KOPT-K1 (cell line): ENCODE measurements around the gene TNFRSF4.

Source experiments
- H3K27ac ChIP-seq: fragments of 200-600 bp; sonication (generic); 2 replicates; pipeline ENCODE4 v1.5.1; 2016; ENCODE audit warnings: antibody characterized with exemption, mild to moderate bottlenecking, low read depth, low read length; ENCODE audit not compliant: poor library complexity, severe bottlenecking
- H3K36me3 ChIP-seq: fragments of 200-600 bp; sonication (generic); 2 replicates; pipeline ENCODE4 v1.5.1; 2017; ENCODE audit warnings: antibody characterized with exemption, mild to moderate bottlenecking, low read length, moderate library complexity; ENCODE audit not compliant: insufficient read depth
- H3K9me3 ChIP-seq: fragments of 200-600 bp; sonication (generic); 2 replicates; pipeline ENCODE4 v1.5.1; 2017; ENCODE audit warnings: antibody characterized with exemption, low read length, mild to moderate bottlenecking; ENCODE audit not compliant: insufficient read depth, poor library complexity, severe bottlenecking

Gene TNFRSF4

DNA sequence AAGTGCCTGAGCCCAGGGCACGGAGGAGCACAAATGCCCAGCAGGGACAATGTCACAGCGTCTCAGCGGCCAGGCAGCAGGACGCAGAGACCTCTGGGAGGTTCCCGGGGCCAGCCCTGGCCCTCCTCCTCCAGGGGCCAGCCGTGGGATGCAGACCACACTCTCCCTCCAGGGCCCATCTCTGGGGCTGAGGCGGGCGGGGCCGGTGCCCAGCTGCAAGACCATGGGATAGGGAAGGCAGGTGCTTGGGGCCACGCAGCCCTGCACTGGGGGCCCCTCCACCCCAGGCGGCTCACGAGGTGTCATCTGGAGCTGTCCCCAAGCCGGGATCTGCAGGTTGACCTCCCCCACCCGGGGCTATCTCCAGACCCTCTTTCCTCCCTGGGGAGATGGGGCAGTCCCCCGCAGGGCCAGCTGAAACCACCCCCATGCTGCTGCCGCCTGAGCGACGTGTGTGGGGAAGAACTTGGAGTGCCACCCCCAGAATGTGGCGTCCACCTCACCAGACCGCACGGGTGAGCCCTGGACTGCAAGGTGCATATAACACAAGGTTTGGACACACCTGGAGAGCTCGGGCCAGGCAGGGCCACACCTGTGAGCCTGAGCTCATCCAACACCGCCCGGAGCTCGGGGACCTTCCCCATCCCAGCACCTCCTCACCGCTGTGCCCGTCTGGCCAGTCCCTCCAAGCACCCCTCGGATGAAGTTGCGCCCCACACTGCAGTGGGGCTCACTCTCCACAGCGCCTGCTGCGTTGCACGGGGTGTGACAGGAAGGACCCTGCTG is 44.3 kb downstream of the TNFRSF4 start:
- no peak overlapping the region for H3K27ac ChIP-seq
- H3K9me3 ChIP-seq: no peaks in the 10 kb centered on the region
- H3K36me3 ChIP-seq: no peaks in the 10 kb centered on the region

GRCh38 chr1:1168451-1169411 is 45.2 kb downstream of the TNFRSF4 start:
- Histone ChIP-seq H3K27ac (no peak overlapping the region), H3K9me3 (no peaks in the 10 kb centered on the region), H3K36me3 (no peaks in the 10 kb centered on the region)

GRCh38 chr1:1167841-1168450 is 46.0 kb downstream of the TNFRSF4 start:
- H3K36me3 ChIP-seq: no peaks in the 10 kb centered on the region
- H3K27ac ChIP-seq: no peak overlapping the region
- H3K9me3 ChIP-seq: no peaks in the 10 kb centered on the region

DNA sequence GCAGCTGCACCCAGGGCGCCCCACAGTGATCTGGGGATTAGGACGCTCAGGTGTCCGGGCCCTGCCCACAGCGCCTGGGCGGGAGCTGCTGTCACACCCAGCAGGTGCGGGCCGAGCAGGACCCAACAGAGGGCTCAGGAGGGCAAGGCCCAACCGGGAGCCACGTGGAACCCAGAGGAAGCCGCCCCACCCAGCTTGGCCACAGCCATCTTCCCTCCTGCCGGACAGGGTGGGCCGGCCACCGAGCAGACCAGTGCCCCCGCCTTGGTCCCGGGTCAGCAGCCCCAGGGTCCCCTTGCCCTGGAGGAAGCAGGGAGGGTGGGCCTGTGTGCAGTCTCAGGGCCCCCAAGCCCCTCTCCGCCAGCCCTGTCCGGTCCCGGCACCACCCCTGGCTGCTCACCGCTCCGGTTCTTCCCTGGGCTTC is 46.5 kb downstream of the TNFRSF4 start:
- H3K27ac ChIP-seq: no peak overlapping the region
- H3K9me3 ChIP-seq: no peaks in the 10 kb centered on the region
- no peaks in the 10 kb centered on the region for H3K36me3 ChIP-seq

DNA sequence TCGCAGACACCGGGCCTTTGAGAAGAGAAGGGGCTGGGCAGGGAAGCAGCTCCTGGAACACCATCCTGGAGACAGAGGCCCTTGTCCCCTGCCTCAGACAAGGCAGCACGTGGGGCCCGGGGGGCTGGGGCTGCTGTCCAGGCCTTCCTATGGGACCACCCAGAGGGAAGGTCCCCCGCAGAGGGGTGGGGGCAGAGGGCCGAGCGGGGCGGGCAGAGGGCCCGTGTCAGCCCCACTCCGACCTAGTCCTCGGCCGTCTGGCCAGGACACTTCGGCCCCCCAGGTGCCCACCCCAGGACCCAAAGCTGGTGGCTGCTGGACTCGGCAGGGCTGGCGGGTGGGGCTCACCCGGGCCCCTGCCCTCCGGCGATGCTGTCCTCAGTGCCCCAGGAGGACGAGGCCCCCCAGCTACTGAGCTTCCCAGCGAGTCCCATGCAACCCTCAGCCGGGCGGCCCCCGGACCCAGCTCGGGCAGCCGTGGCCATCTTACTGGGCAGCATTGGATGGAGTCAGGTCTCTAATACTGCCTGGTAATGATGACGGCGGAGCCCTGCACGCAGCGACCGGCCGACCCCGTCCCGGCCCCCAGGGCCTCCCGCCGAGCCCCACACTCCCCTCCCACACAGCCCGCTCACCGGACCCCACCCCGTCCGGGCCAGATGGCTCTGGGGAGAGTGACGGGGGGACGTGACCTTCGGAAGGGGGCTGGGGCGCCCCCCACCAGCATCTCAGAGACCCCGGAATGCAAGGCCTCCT is 47.1 kb downstream of the TNFRSF4 start:
- H3K36me3 ChIP-seq: no peaks in the 10 kb centered on the region
- H3K9me3 ChIP-seq: no peaks in the 10 kb centered on the region
- no peak overlapping the region for H3K27ac ChIP-seq

DNA sequence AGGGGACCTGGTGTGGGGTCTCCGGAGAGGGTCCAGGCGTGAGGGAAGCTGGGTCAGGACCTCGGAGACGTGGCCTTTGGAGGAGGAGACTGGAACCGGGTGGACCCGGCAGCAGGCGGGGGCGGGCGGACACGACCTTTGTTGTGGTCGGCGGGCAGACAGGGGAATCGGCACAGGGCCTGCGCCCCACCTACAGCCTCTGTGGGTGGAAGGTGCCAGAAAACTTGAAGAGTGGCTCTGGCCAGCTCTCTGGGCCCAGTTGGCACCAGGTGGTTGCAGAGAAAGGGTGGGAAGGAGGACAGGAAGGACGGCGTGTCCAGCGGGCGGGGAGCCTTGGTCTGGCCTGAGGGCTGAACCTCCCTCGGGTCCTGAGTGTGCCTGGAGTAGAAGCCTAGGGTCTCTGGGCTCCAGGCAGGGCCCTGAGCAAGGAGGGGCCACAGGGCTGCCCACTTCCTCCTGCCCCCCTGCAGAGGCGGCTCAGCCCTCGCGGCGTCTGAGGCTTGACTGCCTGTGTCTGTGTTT is 48.0 kb downstream of the TNFRSF4 start:
- Histone ChIP-seq H3K9me3 (no peaks in the 10 kb centered on the region), H3K27ac (no peak overlapping the region), H3K36me3 (no peaks in the 10 kb centered on the region)

GRCh38 chr1:1165485-1165884 is 48.5 kb downstream of the TNFRSF4 start:
- no peak overlapping the region for H3K27ac ChIP-seq
- H3K36me3 ChIP-seq: no peaks in the 10 kb centered on the region
- no peaks in the 10 kb centered on the region for H3K9me3 ChIP-seq

- H3K27ac ChIP-seq: no peak overlapping the region
- H3K9me3 ChIP-seq: no peaks in the 10 kb centered on the region
- no peaks in the 10 kb centered on the region for H3K36me3 ChIP-seq
Measured at GRCh38 chr1:1164701-1165451, 49.1 kb downstream of the TNFRSF4 start.

DNA sequence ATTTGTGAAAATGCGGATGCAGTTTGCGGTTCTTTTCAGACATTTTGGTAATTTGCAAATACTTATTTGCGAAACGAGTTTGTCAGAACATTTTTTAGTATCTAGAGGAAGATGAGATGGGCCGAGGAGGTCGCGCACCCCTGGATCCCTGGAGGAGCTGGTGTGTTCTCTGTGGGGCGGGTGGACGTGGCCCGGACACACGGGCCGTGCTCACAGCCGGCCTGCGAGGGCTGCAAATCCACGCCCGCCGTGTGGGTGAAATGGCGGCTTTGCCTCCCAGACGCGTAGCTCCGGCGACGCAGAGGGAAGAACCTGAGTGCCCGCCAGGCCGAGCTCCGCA is 49.6 kb downstream of the TNFRSF4 start:
- no peaks in the 10 kb centered on the region for H3K36me3 ChIP-seq
- no peak overlapping the region for H3K27ac ChIP-seq
- H3K9me3 ChIP-seq: no peaks in the 10 kb centered on the region

GRCh38 chr1:1163538-1164070 is 50.3 kb downstream of the TNFRSF4 start:
- H3K27ac ChIP-seq: no peak overlapping the region
- no peaks in the 10 kb centered on the region for H3K36me3 ChIP-seq
- H3K9me3 ChIP-seq: no peaks in the 10 kb centered on the region

DNA sequence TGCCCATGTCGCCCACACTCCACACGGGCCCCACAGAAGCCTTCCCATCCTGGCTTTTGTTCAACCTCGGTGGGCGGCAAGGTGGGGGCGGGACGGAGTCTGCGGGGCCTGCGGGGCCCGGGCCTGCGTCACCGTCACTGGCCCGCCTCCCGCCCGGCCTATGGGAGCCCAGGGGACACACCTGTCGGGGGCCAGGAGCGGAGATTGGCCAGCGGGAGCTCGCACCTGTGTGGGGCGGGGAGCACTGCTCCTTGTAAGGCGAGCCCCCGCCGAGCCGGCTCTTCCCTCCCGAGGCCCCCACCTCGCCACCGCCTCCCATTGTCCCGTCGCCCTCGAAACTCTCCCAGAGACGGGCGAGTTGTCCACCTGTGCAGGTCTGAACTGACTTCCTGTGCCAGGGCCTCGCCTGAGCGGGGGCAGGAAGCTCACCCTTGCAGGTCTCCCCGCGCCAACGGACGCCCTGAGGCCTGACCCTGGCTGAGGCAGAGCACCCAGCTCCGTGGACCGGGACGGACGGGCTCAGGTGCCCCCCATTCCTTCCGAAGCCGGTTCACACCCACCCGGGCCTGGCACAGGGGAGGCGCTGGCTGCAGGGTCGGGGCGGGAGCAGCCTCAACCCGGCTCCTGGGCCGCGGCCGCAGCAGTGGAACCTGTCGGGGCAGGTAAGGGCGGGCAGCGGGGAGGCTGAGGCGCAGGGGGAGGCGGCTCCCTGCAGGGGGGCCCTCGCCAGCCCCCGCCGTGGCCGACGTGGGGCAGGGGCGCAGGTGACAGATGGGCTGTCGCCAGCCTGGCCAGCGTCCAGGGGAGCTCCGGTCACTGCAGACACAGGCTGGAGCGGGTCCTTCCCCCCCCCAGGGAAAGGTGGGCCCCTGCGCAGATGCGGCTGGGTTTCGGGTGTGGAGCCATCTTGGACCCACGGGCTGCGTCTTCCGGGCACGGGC is 51.1 kb downstream of the TNFRSF4 start:
- Histone ChIP-seq H3K27ac (no peak overlapping the region), H3K36me3 (no peaks in the 10 kb centered on the region), H3K9me3 (no peaks in the 10 kb centered on the region)

GRCh38 chr1:1161683-1162079 is 52.3 kb downstream of the TNFRSF4 start:
- Histone ChIP-seq H3K36me3 (no peaks in the 10 kb centered on the region), H3K27ac (no peak overlapping the region), H3K9me3 (no peaks in the 10 kb centered on the region)
